B cell (primary cell): ENCODE measurements around the gene NRP1.

ENCODE experiments used
- EZH2 ChIP-seq: IDR thresholded peaks from 2 replicates; pipeline ENCODE4 v1.6.1; 2012; ENCODE audit warnings: borderline replicate concordance, low read depth, mild to moderate bottlenecking, moderate library complexity, low read length; ENCODE audit not compliant: insufficient read depth, poor library complexity, severe bottlenecking
- TF ChIP-seq, protein P1 (sequence below): fragments of 200-600 bp; IDR thresholded peaks from one replicate; pipeline ENCODE4 v1.8.0; 2022; ENCODE audit warnings: antibody characterized with exemption, mild to moderate bottlenecking

- TF ChIP-seq, protein P1, sequence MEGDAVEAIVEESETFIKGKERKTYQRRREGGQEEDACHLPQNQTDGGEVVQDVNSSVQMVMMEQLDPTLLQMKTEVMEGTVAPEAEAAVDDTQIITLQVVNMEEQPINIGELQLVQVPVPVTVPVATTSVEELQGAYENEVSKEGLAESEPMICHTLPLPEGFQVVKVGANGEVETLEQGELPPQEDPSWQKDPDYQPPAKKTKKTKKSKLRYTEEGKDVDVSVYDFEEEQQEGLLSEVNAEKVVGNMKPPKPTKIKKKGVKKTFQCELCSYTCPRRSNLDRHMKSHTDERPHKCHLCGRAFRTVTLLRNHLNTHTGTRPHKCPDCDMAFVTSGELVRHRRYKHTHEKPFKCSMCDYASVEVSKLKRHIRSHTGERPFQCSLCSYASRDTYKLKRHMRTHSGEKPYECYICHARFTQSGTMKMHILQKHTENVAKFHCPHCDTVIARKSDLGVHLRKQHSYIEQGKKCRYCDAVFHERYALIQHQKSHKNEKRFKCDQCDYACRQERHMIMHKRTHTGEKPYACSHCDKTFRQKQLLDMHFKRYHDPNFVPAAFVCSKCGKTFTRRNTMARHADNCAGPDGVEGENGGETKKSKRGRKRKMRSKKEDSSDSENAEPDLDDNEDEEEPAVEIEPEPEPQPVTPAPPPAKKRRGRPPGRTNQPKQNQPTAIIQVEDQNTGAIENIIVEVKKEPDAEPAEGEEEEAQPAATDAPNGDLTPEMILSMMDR: no peak
- TF ChIP-seq EZH2: no peak
Measured at GRCh38 chr10:33235251-33235884, 99.1 kb downstream of the NRP1 start.
